Measurements from ENCODE around the gene KCNK15.

DNA sequence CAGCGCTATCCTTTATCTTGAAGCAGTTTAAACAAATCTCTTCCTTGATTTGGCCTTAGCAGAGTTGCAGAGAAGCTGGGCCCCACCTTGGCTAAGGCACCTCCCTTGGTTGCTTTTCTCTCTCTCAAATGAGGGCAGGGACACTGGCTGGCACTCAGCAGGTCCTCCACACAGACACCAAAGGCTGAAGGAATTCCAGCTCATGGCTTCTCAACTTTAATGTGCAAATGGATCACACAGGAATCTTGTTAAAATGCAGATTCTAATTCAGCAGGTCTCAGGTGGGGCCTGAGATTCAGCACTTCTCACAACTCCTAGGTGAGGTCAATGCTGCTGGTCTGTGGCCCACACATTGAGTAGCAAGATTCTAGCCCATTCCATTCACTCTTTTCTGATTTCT lies 39.0 kb downstream of the KCNK15 start:
- no peak for TF ChIP-seq POLR2A (IDR thresholded peaks at IDR 0.05)
- TF ChIP-seq, protein P1, sequence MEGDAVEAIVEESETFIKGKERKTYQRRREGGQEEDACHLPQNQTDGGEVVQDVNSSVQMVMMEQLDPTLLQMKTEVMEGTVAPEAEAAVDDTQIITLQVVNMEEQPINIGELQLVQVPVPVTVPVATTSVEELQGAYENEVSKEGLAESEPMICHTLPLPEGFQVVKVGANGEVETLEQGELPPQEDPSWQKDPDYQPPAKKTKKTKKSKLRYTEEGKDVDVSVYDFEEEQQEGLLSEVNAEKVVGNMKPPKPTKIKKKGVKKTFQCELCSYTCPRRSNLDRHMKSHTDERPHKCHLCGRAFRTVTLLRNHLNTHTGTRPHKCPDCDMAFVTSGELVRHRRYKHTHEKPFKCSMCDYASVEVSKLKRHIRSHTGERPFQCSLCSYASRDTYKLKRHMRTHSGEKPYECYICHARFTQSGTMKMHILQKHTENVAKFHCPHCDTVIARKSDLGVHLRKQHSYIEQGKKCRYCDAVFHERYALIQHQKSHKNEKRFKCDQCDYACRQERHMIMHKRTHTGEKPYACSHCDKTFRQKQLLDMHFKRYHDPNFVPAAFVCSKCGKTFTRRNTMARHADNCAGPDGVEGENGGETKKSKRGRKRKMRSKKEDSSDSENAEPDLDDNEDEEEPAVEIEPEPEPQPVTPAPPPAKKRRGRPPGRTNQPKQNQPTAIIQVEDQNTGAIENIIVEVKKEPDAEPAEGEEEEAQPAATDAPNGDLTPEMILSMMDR (IDR thresholded peaks at IDR 0.05): no peak
